ENCODE results near the gene C1QTNF5.
A peak's percentile ranks its signal among the peaks of the same experiment; 100 is the strongest.

Gene C1QTNF5

DNA sequence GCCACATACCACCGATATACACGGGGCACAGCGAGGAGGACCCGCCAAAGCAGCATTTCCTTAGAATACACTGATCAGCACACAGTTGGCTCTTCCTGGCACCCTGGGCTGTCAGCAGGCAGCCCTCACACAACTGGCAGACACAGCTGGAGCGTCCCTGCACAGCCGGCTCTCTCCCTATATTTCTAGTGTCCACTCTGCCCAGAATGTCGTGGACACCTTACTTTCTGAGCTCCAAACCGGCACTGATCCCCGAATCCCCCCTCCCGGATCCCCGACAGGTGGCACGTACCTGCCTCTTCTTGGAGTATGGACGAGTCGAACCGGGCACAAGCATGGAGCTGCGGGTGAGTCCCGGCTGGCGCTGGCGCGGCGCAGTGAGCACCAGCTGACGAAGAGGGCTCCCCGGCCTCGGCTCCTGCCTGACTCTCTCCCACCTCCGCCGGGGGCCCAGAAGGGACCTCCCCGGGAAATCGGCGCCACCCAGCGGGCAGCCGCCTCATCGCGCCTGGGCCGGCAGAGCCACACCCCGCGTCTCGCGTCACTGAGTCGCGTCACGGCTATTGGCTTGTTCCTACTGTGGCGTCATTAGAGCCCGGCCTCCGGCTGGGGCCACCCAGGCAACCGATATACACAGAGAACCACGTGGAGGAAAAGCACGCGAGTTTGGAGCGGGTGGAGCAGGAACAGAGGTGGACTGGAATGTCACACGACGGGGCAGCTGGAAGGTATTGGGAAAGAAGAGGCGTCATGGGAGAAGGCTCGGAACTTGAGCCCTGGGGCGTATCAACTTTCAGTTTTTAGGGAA lies 40.7 kb upstream of the C1QTNF5 start, which contains the start of gene USP2:
TSS of gene USP2 (minus strand) at position 510 of the 808 bp plus-strand sequence. CDS start 8,210 bp downstream, outside the sequence.
- TF ChIP-seq EGR1 (IDR thresholded peaks at IDR 0.05), result no peak
- TF ChIP-seq YY1 (IDR thresholded peaks at IDR 0.05; ENCODE audit: low read depth), result no peak
- TF ChIP-seq TAF1 (IDR thresholded peaks at IDR 0.05; ENCODE audit: low read depth), result no peak; the same call in 1 of the 2 replicates
- TF ChIP-seq TEAD4 (IDR thresholded peaks at IDR 0.05), result peak; percentile 70
- peak; percentile 100 for TF ChIP-seq MAX (IDR thresholded peaks at IDR 0.05)
- peak; percentile 88 for TF ChIP-seq CREB1 (IDR thresholded peaks at IDR 0.05; ENCODE audit: low read depth)
- TF ChIP-seq NFIC (IDR thresholded peaks at IDR 0.05), result no peak
- peak; percentile 58; the same call in 1 of the 2 replicates for TF ChIP-seq CEBPB (IDR thresholded peaks at IDR 0.05)
- TF ChIP-seq, protein P1, sequence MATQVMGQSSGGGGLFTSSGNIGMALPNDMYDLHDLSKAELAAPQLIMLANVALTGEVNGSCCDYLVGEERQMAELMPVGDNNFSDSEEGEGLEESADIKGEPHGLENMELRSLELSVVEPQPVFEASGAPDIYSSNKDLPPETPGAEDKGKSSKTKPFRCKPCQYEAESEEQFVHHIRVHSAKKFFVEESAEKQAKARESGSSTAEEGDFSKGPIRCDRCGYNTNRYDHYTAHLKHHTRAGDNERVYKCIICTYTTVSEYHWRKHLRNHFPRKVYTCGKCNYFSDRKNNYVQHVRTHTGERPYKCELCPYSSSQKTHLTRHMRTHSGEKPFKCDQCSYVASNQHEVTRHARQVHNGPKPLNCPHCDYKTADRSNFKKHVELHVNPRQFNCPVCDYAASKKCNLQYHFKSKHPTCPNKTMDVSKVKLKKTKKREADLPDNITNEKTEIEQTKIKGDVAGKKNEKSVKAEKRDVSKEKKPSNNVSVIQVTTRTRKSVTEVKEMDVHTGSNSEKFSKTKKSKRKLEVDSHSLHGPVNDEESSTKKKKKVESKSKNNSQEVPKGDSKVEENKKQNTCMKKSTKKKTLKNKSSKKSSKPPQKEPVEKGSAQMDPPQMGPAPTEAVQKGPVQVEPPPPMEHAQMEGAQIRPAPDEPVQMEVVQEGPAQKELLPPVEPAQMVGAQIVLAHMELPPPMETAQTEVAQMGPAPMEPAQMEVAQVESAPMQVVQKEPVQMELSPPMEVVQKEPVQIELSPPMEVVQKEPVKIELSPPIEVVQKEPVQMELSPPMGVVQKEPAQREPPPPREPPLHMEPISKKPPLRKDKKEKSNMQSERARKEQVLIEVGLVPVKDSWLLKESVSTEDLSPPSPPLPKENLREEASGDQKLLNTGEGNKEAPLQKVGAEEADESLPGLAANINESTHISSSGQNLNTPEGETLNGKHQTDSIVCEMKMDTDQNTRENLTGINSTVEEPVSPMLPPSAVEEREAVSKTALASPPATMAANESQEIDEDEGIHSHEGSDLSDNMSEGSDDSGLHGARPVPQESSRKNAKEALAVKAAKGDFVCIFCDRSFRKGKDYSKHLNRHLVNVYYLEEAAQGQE (IDR thresholded peaks at IDR 0.05; ENCODE audit: low read depth), result no peak
- TF ChIP-seq ZBTB7A (IDR thresholded peaks at IDR 0.05; ENCODE audit: low read depth), result no peak
- peak; percentile 89 for TF ChIP-seq USF1 (IDR thresholded peaks at IDR 0.05)
- 0 out of 2 replicates have a peak, but pooled peaks have one; percentile 44 for TF ChIP-seq FOXM1 (IDR thresholded peaks at IDR 0.05; ENCODE audit: borderline replicate concordance, low read depth)
- TF ChIP-seq TCF12 (IDR thresholded peaks at IDR 0.05; ENCODE audit: low read depth), result peak; percentile 30; the same call in 1 of the 2 replicates
- TF ChIP-seq EP300 (IDR thresholded peaks at IDR 0.05; ENCODE audit: borderline replicate concordance), result peak; percentile 54; the same call in 1 of the 2 replicates
- peak; percentile 58; the same call in 1 of the 2 replicates for TF ChIP-seq RAD21 (IDR thresholded peaks at IDR 0.05; ENCODE audit: low read depth)

DNA sequence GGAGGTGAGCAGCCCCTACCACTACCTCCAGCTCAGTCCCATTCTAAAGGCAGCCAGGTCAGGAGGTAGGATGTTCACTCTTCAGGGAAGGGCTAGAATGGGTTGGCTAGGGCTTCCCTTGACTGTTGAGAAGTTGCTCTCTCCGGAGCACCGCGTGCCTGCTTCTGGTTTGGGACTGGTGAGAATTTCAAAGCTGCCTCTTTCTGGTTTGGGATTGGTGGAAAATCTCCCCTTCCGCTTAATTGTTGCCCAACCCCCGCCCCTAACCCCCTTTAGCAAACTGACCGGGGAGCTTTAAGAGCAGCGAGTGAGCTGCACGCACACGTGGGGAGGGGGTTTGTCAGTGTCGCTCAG lies 40.1 kb upstream of the C1QTNF5 start:
- TF ChIP-seq TAF1 (IDR thresholded peaks at IDR 0.05; ENCODE audit: low read depth), result no peak

DNA sequence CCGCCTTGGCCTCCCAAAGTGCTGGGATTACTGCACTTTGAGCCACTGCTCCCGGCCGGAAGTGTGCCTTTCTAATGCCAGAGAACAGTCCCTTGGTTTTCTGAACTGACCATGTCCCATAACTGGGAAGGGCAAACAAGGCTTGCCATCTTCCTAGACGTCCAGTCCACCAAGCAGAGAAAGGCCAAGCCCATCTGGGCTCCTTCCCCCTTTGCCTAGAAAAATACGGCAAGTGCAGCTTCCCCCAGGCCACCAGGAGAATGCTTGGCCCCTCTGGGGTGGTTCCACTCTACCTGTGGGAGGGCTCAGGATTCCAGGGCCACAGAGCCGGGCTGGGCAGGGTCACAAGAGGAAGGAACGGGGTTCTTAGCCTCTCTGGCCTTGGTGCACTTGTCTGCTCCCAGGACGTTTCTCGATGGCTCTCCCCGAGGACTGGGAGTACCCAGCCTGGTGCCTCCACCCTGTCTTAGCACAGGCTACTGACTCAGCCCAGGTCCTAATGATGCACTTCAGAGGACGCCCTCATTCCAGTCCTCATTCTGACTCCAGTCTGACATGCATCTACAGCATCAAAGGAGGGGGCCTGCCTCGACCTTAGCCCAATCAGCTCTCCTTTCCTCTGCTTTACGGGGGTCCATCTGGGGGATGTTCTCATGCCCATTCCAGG lies 39.6 kb upstream of the C1QTNF5 start:
- no peak for TF ChIP-seq CREB1 (IDR thresholded peaks at IDR 0.05; ENCODE audit: low read depth)
- no peak for TF ChIP-seq NFIC (IDR thresholded peaks at IDR 0.05)
- TF ChIP-seq, protein P1 (IDR thresholded peaks at IDR 0.05; ENCODE audit: low read depth), result no peak
- no peak for TF ChIP-seq USF1 (IDR thresholded peaks at IDR 0.05)
- no peak for TF ChIP-seq TAF1 (IDR thresholded peaks at IDR 0.05; ENCODE audit: low read depth)
- no peak for TF ChIP-seq ZBTB7A (IDR thresholded peaks at IDR 0.05; ENCODE audit: low read depth)
- no peak for TF ChIP-seq EGR1 (IDR thresholded peaks at IDR 0.05)
- no peak for TF ChIP-seq TEAD4 (IDR thresholded peaks at IDR 0.05)
- no peak for TF ChIP-seq YY1 (IDR thresholded peaks at IDR 0.05; ENCODE audit: low read depth)
- TF ChIP-seq CEBPB (IDR thresholded peaks at IDR 0.05), result no peak
- TF ChIP-seq MAX (IDR thresholded peaks at IDR 0.05), result no peak

DNA sequence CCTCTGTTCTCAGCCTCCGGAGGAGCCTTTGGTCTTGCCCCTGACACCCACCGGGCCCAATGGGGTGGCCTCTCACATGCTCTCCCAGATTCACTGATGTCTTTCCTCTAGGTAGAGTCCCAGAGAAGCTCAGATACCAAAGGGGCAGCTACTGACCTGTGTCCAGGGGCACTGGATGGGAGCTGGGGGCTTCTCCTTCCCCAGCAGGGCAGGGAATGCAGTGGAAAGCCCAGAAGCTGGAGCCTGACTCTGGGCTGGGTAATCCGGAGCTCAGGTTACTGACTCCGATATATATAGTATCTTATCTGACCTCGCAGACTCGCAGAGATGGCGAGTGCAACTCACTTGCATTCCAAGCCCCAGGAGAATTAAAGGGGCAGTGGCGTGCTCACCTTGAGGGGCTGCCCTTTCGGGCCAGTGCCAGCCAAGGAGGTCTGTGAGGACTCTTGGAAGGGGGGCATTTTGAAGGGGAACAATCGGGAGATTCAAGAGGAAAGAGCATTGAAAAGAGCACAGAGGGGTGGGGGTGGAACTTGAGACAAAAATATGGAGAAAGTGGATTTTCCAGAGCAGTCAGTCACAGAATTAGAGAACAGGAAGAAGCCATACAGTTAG lies 38.3 kb upstream of the C1QTNF5 start:
- TF ChIP-seq TCF12 (IDR thresholded peaks at IDR 0.05; ENCODE audit: low read depth) (no peak), CREB1 (IDR thresholded peaks at IDR 0.05; ENCODE audit: low read depth) (no peak), TEAD4 (IDR thresholded peaks at IDR 0.05) (no peak), MAX (IDR thresholded peaks at IDR 0.05) (no peak), EGR1 (IDR thresholded peaks at IDR 0.05) (no peak), CEBPB (IDR thresholded peaks at IDR 0.05) (no peak), ZBTB7A (IDR thresholded peaks at IDR 0.05; ENCODE audit: low read depth) (no peak), TAF1 (IDR thresholded peaks at IDR 0.05; ENCODE audit: low read depth) (no peak), RAD21 (IDR thresholded peaks at IDR 0.05; ENCODE audit: low read depth) (no peak), NFIC (IDR thresholded peaks at IDR 0.05) (no peak), FOXM1 (IDR thresholded peaks at IDR 0.05; ENCODE audit: borderline replicate concordance, low read depth) (no peak), YY1 (IDR thresholded peaks at IDR 0.05; ENCODE audit: low read depth) (no peak), USF1 (IDR thresholded peaks at IDR 0.05) (no peak)
- TF ChIP-seq, protein P1 (IDR thresholded peaks at IDR 0.05; ENCODE audit: low read depth), result no peak

Measured in Ishikawa (cell line).